HCT116 (cell line): Measurements from ENCODE around the gene MCC. TPM values are rescaled to one million over a fixed set of nuclear protein-coding genes. Genes with fewer than 3 reads are reported as not detected.
A peak's percentile ranks its signal among the peaks of the same experiment; 100 is the strongest.

Experiments used
- ATAC-seq: fragments of 200-7000 bp; cut with Tn5 transposase; 2 replicates; pipeline ENCODE4 v1.9.1; 2020; ENCODE audit warnings: mild to moderate bottlenecking, moderate library complexity
- BruUV-seq: library from RNA; stranded (reverse); fragments of 400-500 nt; replicated peaks from 2 replicates; lab custom pipeline; 2021; lab: Mats Ljungman, UMichigan
- CTCF ChIA-PET: fragments of 300-600 bp; sonication (Branson Sonifier 250); formaldehyde crosslinking; loops from one replicate; lab custom pipeline; 2021; ENCODE audit warnings: antibody characterized with exemption; lab: Charles Lee
- POLR2A ChIA-PET: fragments of 300-600, 350-600 bp; sonication (Branson Sonifier 250); formaldehyde crosslinking; loops from one replicate; lab custom pipeline; 2021; ENCODE audit warnings: antibody characterized with exemption; lab: Charles Lee
- RAD21 ChIA-PET, 2 experiments: fragments of 300-600 bp; sonication (Branson Sonifier 250); formaldehyde crosslinking; loops; one replicate each; lab custom pipeline; 2023; ENCODE audit warnings: low total read pairs in 2 of 2; ENCODE audit not compliant: uncharacterized antibody in 2 of 2, unreplicated experiment in 2 of 2, low non-redundant PET in 1 of 2; lab: Charles Lee
- DNase-seq: peaks from one replicate; pipeline ENCODE4 v3.0.0-alpha.2; 2010; ENCODE audit warnings: low read depth, low spot score
- H2AFZ ChIP-seq: fragments of 200-600 bp; shearing (Covaris generic), sonication (generic); 2 replicates; pipeline ENCODE4 v1.6.1; 2017; ENCODE audit warnings: low read depth, mixed run types, mixed read lengths, antibody characterized with exemption, low read length; ENCODE audit not compliant: poor library complexity, severe bottlenecking
- H3K27ac ChIP-seq: 2 replicates; pipeline ENCODE4 v1.5.1; 2012; ENCODE audit warnings: low read depth, low read length
- H3K27me3 ChIP-seq: fragments of 200-600 bp; sonication (generic); 2 replicates; pipeline ENCODE4 v1.6.1; 2016; ENCODE audit warnings: mixed run types, low read length, mixed read lengths; ENCODE audit not compliant: insufficient read depth
- H3K36me3 ChIP-seq, 2 experiments: fragments of 200-500 bp in 1 of 2; fragments of 200-600 bp in 1 of 2; sonication (Bioruptor generic) in 1 of 2; sonication (generic) in 1 of 2; 2 replicates each; pipeline versions ENCODE4 v1.5.1 to v1.6.1; 2014 to 2016; ENCODE audit warnings: low read length in 2 of 2, inconsistent platforms in 1 of 2, mixed read lengths in 1 of 2, mixed run types in 1 of 2; ENCODE audit not compliant: insufficient read depth in 2 of 2, control insufficient read depth in 1 of 2
- H3K4me1 ChIP-seq, 2 experiments: fragments of 200-600 bp in 1 of 2; sonication (generic) in 1 of 2; 2 replicates each; pipeline versions ENCODE4 v1.5.1 to v1.6.1; 2012 to 2017; ENCODE audit warnings: low read length in 2 of 2, inconsistent platforms in 1 of 2, mild to moderate bottlenecking in 1 of 2, mixed read lengths in 1 of 2, mixed run types in 1 of 2, moderate library complexity in 1 of 2; ENCODE audit not compliant: insufficient read depth in 2 of 2, control insufficient read depth in 1 of 2
- H3K4me2 ChIP-seq: fragments of 200-600 bp; sonication (generic); 2 replicates; pipeline ENCODE4 v1.6.1; 2017; ENCODE audit warnings: mixed run types, low read length, mixed read lengths
- H3K4me3 ChIP-seq, 2 experiments: fragments of 200-600 bp in 1 of 2; sonication (generic) in 1 of 2; replicated peaks in 1 of 2; 2 replicates each; pipeline ENCODE4 v1.5.1; 2011 to 2016; ENCODE audit warnings: low read length in 2 of 2, control low read depth in 1 of 2, low read depth in 1 of 2, mild to moderate bottlenecking in 1 of 2, mixed read lengths in 1 of 2, mixed run types in 1 of 2
- H3K79me2 ChIP-seq: fragments of 200-600 bp; sonication (generic); 2 replicates; pipeline ENCODE4 v1.6.1; 2017; ENCODE audit warnings: mild to moderate bottlenecking, mixed run types, low read length, moderate library complexity, mixed read lengths; ENCODE audit not compliant: insufficient read depth
- H3K9ac ChIP-seq: fragments of 200-600 bp; sonication (generic); 2 replicates; pipeline ENCODE4 v1.6.1; 2016; ENCODE audit warnings: low read length, mixed read lengths
- H3K9me2 ChIP-seq: fragments of 200-600 bp; sonication (generic), shearing (Covaris generic); 2 replicates; pipeline ENCODE4 v1.6.1; 2017; ENCODE audit warnings: mixed run types, mild to moderate bottlenecking, moderate library complexity; ENCODE audit not compliant: insufficient read depth
- H3K9me3 ChIP-seq, 2 experiments: fragments of 200-500 bp in 1 of 2; fragments of 200-600 bp in 1 of 2; sonication (Bioruptor generic) in 1 of 2; sonication (generic) in 1 of 2; 2 replicates each; pipeline ENCODE4 v1.6.1; 2014 to 2017; ENCODE audit warnings: low read length in 2 of 2, mixed read lengths in 2 of 2, inconsistent platforms in 1 of 2, low read depth in 1 of 2, mild to moderate bottlenecking in 1 of 2, mixed run types in 1 of 2, moderate library complexity in 1 of 2; ENCODE audit not compliant: control insufficient read depth in 1 of 2, insufficient read depth in 1 of 2
- H4K20me1 ChIP-seq: fragments of 200-600 bp; sonication (generic), shearing (Covaris generic); 2 replicates; pipeline ENCODE4 v1.6.1; 2017; ENCODE audit warnings: mixed run types, mild to moderate bottlenecking, moderate library complexity; ENCODE audit not compliant: insufficient read depth
- ELF1 ChIP-seq: IDR thresholded peaks from 2 replicates; pipeline ENCODE4 v1.6.1; 2012; ENCODE audit warnings: low read depth, borderline replicate concordance
- FOSL1 ChIP-seq: IDR thresholded peaks from 2 replicates; pipeline ENCODE4 v1.6.1; 2012; ENCODE audit warnings: low read depth
- JUND ChIP-seq: IDR thresholded peaks from 2 replicates; pipeline ENCODE4 v1.6.1; 2012
- POLR2AphosphoS5 ChIP-seq: IDR thresholded peaks from 2 replicates; pipeline ENCODE4 v1.6.1; 2011; ENCODE audit warnings: mild to moderate bottlenecking, low read depth, low read length, moderate library complexity
- RAD21 ChIP-seq: IDR thresholded peaks from 2 replicates; pipeline ENCODE4 v1.6.1; 2012; ENCODE audit warnings: low read depth, mild to moderate bottlenecking
- REST ChIP-seq: IDR thresholded peaks from 2 replicates; pipeline ENCODE4 v1.6.1; 2012; ENCODE audit warnings: low read depth
- SP1 ChIP-seq: IDR thresholded peaks from 2 replicates; pipeline ENCODE4 v1.6.1; 2012; ENCODE audit warnings: low read depth
- SRF ChIP-seq: IDR thresholded peaks from 2 replicates; pipeline ENCODE4 v1.6.1; 2012; ENCODE audit warnings: low read depth
- TCF7L2 ChIP-seq: IDR thresholded peaks from 2 replicates; pipeline ENCODE4 v1.7.0; 2011; ENCODE audit warnings: borderline replicate concordance, inconsistent platforms; ENCODE audit not compliant: insufficient read depth, insufficient read length; ENCODE audit errors: extremely low read depth
- ZBTB33 ChIP-seq: IDR thresholded peaks from 2 replicates; pipeline ENCODE4 v1.6.1; 2011; ENCODE audit warnings: mild to moderate bottlenecking, low read length, moderate library complexity; ENCODE audit not compliant: insufficient replicate concordance; ENCODE audit errors: extremely low read depth
- ZFX ChIP-seq: fragments of 450-650 bp; IDR thresholded peaks from 2 replicates; pipeline ENCODE4 v1.6.1; 2017
- ZNF274 ChIP-seq: fragments of 200-500 bp; sonication (Bioruptor generic); IDR thresholded peaks from 2 replicates; pipeline ENCODE4 v1.6.1; 2014; ENCODE audit warnings: mild to moderate bottlenecking, low read depth, low read length, inconsistent platforms
- intact Hi-C: fragments of 100-400 bp; cut with micrococcal nuclease; formaldehyde crosslinking; loops from 2 replicates; pipeline ENCODE4 v1.10.0; 2022
- total RNA-seq: library from RNA; stranded (reverse); gene quantifications from one replicate; pipeline ENCODE4 v1.2.1, GENCODE V29; 2021; ENCODE audit not compliant: unreplicated experiment

The MCC gene
- total RNA-seq, 1 experiment from 2014 or later: 20.1 TPM

DNA sequence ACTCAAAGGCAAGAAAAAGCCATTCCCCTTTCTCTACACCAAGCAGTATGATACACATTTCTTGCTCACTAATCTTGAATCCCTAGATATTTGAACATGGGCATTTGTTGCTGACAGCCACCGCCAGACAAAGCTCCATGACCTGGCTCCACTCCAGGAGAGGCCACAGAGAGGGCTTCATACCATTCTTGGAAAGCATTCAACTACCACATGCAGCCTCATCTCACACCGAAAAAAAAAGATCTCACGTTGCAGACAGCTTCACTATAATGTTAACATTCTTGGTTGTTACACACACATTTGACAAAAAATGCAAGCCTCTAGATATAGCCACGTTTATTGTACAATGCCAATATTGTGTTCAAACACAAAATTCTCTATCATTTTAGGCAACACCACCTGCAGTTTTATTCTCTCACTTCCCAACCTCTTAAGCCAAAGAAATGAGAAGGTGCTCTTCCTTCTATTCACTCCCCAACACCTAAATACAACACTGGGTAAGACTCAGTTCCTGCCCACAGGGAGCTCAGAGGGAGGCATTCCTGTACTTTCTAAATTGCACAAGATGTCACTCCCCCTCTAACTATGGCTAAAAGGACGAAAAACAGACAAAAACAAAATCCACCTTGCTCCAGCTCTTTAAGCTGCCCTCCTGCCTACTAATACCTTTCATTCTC, 275.9 kb downstream of the MCC start:
- TF ChIP-seq REST (no peak), TCF7L2 (no peak), ZFX (no peak), FOSL1 (no peak), JUND (no peak), POLR2AphosphoS5 (no peak), ZBTB33 (no peak), SRF (no peak), RAD21 (no peak), ELF1 (no peak), SP1 (no peak), ZNF274 (no peak)
- no TSS peak for BruUV-seq
- H3K4me1 ChIP-seq: peaks cover 8 to 31% of the 10 kb centered on the region in 2 experiments; a peak in 3 of 4 replicates
- H3K4me2 ChIP-seq: peak overlapping the region; percentile 34
- no peak overlapping the region for H2AFZ ChIP-seq
- no peak overlapping the region for H3K9ac ChIP-seq
- CTCF ChIA-PET: no interaction called here
- no peak for DNase-seq
- no peaks in the 10 kb centered on the region for H3K79me2 ChIP-seq
- ATAC-seq: peak; percentile 31; the same call in 1 of the 2 replicates
- H3K9me2 ChIP-seq: no peaks in the 10 kb centered on the region
- H3K27ac ChIP-seq: no peak overlapping the region
- no peak overlapping the region for H3K4me3 ChIP-seq
- RAD21 ChIA-PET: no interaction called here
- H3K9me3 ChIP-seq: no peaks in the 10 kb centered on the region
- H3K27me3 ChIP-seq: no peaks in the 10 kb centered on the region
- H3K36me3 ChIP-seq: no peaks in the 10 kb centered on the region
- POLR2A ChIA-PET: no interaction called here
- no peaks in the 10 kb centered on the region for H4K20me1 ChIP-seq
- intact Hi-C loops: no loop called here
